H1 (cell line): ENCODE measurements around the gene GP9. TPM values are rescaled to one million over a fixed set of nuclear protein-coding genes. Genes with fewer than 3 reads are reported as not detected.

ENCODE experiments used
- CTCF ChIA-PET: fragments of 300-600 bp; sonication (Branson Sonifier 250); formaldehyde crosslinking; loops from one replicate; lab custom pipeline; 2021; ENCODE audit not compliant: partially characterized antibody; lab: Charles Lee
- POLR2A ChIA-PET: fragments of 300-600 bp; sonication (Branson Sonifier 250); formaldehyde crosslinking; loops from one replicate; lab custom pipeline; 2021; ENCODE audit warnings: inconsistent platforms; ENCODE audit not compliant: partially characterized antibody; lab: Charles Lee
- DNase-seq, 2 experiments: peaks; one replicate each; pipeline versions ENCODE4 v3.0.0 to v3.0.0-alpha.2; 2010 to 2022; ENCODE audit warnings: low spot score in 2 of 2, low read depth in 1 of 2, mixed read lengths in 1 of 2
- FAIRE-seq: peaks from 2 replicates; lab custom pipeline; 2011; peaks lifted over from hg19 to GRCh38; lab: Jason Lieb, UNC
- H2AFZ ChIP-seq: 2 replicates; pipeline ENCODE4 v1.8.1; 2012; ENCODE audit warnings: low read length, inconsistent platforms
- H2AK5ac ChIP-seq: 2 replicates; pipeline ENCODE4 v1.6.1; 2013; ENCODE audit warnings: low read depth, low read length
- H2BK120ac ChIP-seq: replicated peaks from 2 replicates; pipeline ENCODE3; 2013; ENCODE audit warnings: low read depth, low read length, inconsistent platforms
- H2BK12ac ChIP-seq: 2 replicates; pipeline ENCODE4 v1.6.1; 2013; ENCODE audit warnings: low read depth, low read length
- H2BK15ac ChIP-seq: 2 replicates; pipeline ENCODE4 v1.6.1; 2013; ENCODE audit warnings: low read length
- H2BK20ac ChIP-seq: 2 replicates; pipeline ENCODE4 v1.6.1; 2013; ENCODE audit warnings: low read length
- H2BK5ac ChIP-seq: 2 replicates; pipeline ENCODE4 v1.6.1; 2013; ENCODE audit warnings: low read depth, low read length
- H3K14ac ChIP-seq: 2 replicates; pipeline ENCODE4 v1.6.1; 2013; ENCODE audit warnings: inconsistent platforms; ENCODE audit not compliant: insufficient read length
- H3K18ac ChIP-seq: 2 replicates; pipeline ENCODE4 v1.6.1; 2013; ENCODE audit warnings: low read length; ENCODE audit errors: extremely low read depth
- H3K23ac ChIP-seq: 2 replicates; pipeline ENCODE4 v1.6.1; 2013; ENCODE audit warnings: inconsistent platforms; ENCODE audit not compliant: insufficient read length
- H3K23me2 ChIP-seq: 2 replicates; pipeline ENCODE4 v1.6.1; 2013; ENCODE audit warnings: low read depth, low read length
- H3K27ac ChIP-seq: 2 replicates; pipeline ENCODE4 v1.6.1; 2011; ENCODE audit warnings: low read depth, low read length, inconsistent platforms
- H3K27me3 ChIP-seq, 4 experiments: replicated peaks in 1 of 4; 1 replicate in 1 of 4; 2 replicates in 3 of 4; pipeline versions ENCODE4 v1.6.1 to v1.8.1; 2011 to 2013; ENCODE audit warnings: low read length in 3 of 4, mild to moderate bottlenecking in 3 of 4, inconsistent platforms in 2 of 4, mixed read lengths in 2 of 4, moderate library complexity in 1 of 4; ENCODE audit not compliant: control insufficient read depth in 3 of 4, insufficient read depth in 3 of 4; ENCODE audit errors: extremely low read depth in 1 of 4
- H3K36me3 ChIP-seq, 4 experiments: 2 replicates each; pipeline versions ENCODE4 v1.6.1 to v1.8.1; 2011 to 2013; ENCODE audit warnings: mild to moderate bottlenecking in 4 of 4, low read length in 3 of 4, moderate library complexity in 2 of 4, control low read depth in 1 of 4, inconsistent platforms in 1 of 4; ENCODE audit not compliant: insufficient read depth in 4 of 4, control insufficient read depth in 2 of 4
- H3K4ac ChIP-seq: replicated peaks from 2 replicates; pipeline ENCODE3; 2013; ENCODE audit warnings: low read length, low read depth, mixed read lengths, inconsistent platforms; ENCODE audit not compliant: insufficient read length
- H3K4me1 ChIP-seq, 4 experiments: replicated peaks in 1 of 4; 1 replicate in 1 of 4; 2 replicates in 3 of 4; pipeline versions ENCODE4 v1.6.1 to v1.8.1; 2011 to 2013; ENCODE audit warnings: low read length in 3 of 4, inconsistent platforms in 2 of 4, mixed read lengths in 1 of 4; ENCODE audit not compliant: insufficient read depth in 4 of 4, control insufficient read depth in 3 of 4
- H3K4me2 ChIP-seq, 2 experiments: 2 replicates each; pipeline versions ENCODE4 v1.6.1 to v1.8.1; 2011 to 2013; ENCODE audit warnings: low read depth in 2 of 2, low read length in 2 of 2, control low read depth in 1 of 2, inconsistent platforms in 1 of 2, mild to moderate bottlenecking in 1 of 2; ENCODE audit not compliant: insufficient read depth in 1 of 2
- H3K4me3 ChIP-seq, 4 experiments: fragments of 200-600, 300-600 bp in 1 of 4; sonication (generic), shearing (Covaris generic), sonication (Bioruptor Twin) in 1 of 4; 2 replicates each; pipeline versions ENCODE4 v1.5.1 to v1.8.1; 2011 to 2016; ENCODE audit warnings: low read length in 4 of 4, low read depth in 3 of 4, control low read depth in 2 of 4, inconsistent platforms in 2 of 4, mild to moderate bottlenecking in 2 of 4, mixed read lengths in 1 of 4, moderate library complexity in 1 of 4; ENCODE audit not compliant: insufficient read depth in 2 of 4; ENCODE audit errors: extremely low read depth in 1 of 4
- H3K56ac ChIP-seq: replicated peaks from 2 replicates; pipeline ENCODE3; 2013; ENCODE audit warnings: low read depth, mild to moderate bottlenecking, mixed read lengths, low read length, inconsistent platforms; ENCODE audit not compliant: insufficient read length
- H3K79me1 ChIP-seq: 2 replicates; pipeline ENCODE4 v1.6.1; 2013; ENCODE audit warnings: low read depth, low read length, control low read depth
- H3K79me2 ChIP-seq, 2 experiments: 2 replicates each; pipeline versions ENCODE4 v1.6.1 to v1.8.1; 2012 to 2013; ENCODE audit warnings: low read length in 2 of 2, mild to moderate bottlenecking in 2 of 2, inconsistent platforms in 1 of 2; ENCODE audit not compliant: insufficient read depth in 2 of 2, control insufficient read depth in 1 of 2
- H3K9ac ChIP-seq, 4 experiments: replicated peaks in 1 of 4; 1 replicate in 1 of 4; 2 replicates in 3 of 4; pipeline versions ENCODE4 v1.6.1 to v1.8.1; 2011 to 2013; ENCODE audit warnings: low read depth in 3 of 4, low read length in 3 of 4, control low read depth in 2 of 4, mild to moderate bottlenecking in 2 of 4, moderate library complexity in 2 of 4, inconsistent platforms in 1 of 4; ENCODE audit errors: extremely low read depth in 1 of 4
- H3K9me3 ChIP-seq, 2 experiments: 2 replicates each; pipeline versions ENCODE4 v1.6.1 to v1.8.1; 2012 to 2013; ENCODE audit warnings: mild to moderate bottlenecking in 2 of 2, moderate library complexity in 2 of 2, control low read depth in 1 of 2, inconsistent platforms in 1 of 2, low read depth in 1 of 2, low read length in 1 of 2, mixed read lengths in 1 of 2; ENCODE audit not compliant: insufficient read depth in 2 of 2
- H4K20me1 ChIP-seq, 2 experiments: replicated peaks in 1 of 2; 2 replicates each; pipeline versions ENCODE3 to v1.8.1; 2011 to 2013; ENCODE audit warnings: inconsistent platforms in 2 of 2, low read length in 2 of 2, mild to moderate bottlenecking in 1 of 2; ENCODE audit not compliant: insufficient read depth in 2 of 2, control insufficient read depth in 1 of 2
- H4K5ac ChIP-seq: 2 replicates; pipeline ENCODE4 v1.6.1; 2013; ENCODE audit warnings: low read length, low read depth, mixed read lengths, inconsistent platforms; ENCODE audit not compliant: insufficient read length
- H4K8ac ChIP-seq: 2 replicates; pipeline ENCODE4 v1.8.0; 2013; ENCODE audit warnings: mild to moderate bottlenecking, moderate library complexity, low read length, inconsistent platforms; ENCODE audit not compliant: insufficient read depth; ENCODE audit errors: extremely low read depth
- H4K91ac ChIP-seq: replicated peaks from 2 replicates; pipeline ENCODE3; 2013; ENCODE audit warnings: low read length, mixed read lengths, inconsistent platforms; ENCODE audit not compliant: insufficient read length
- CHD2 ChIP-seq: IDR thresholded peaks from 2 replicates; pipeline ENCODE4 v1.6.1; 2012; ENCODE audit warnings: low read length, improper control_type of control experiment
- GTF2F1 ChIP-seq: IDR thresholded peaks from 2 replicates; pipeline ENCODE4 v1.6.1; 2012; ENCODE audit warnings: low read depth, low read length, improper control_type of control experiment, borderline replicate concordance
- PHF8 ChIP-seq: fragments of 200-600 bp; sonication (generic); conservative IDR thresholded peaks from 2 replicates; pipeline ENCODE4 v1.7.1; 2012; ENCODE audit warnings: low read depth, mild to moderate bottlenecking, inconsistent platforms, low read length, moderate library complexity
- RNF2 ChIP-seq: fragments of 200-900, 300-1000 bp; sonication (generic); IDR thresholded peaks from 2 replicates; pipeline ENCODE4 v1.7.1; 2016; ENCODE audit warnings: borderline replicate concordance, low read depth, mild to moderate bottlenecking, antibody characterized with exemption, low read length; ENCODE audit not compliant: poor library complexity, severe bottlenecking; ENCODE audit errors: missing control alignments
- SIX5 ChIP-seq: IDR thresholded peaks from 2 replicates; pipeline ENCODE4 v1.6.1; 2011; ENCODE audit warnings: mild to moderate bottlenecking, low read depth, low read length
- SP1 ChIP-seq: IDR thresholded peaks from 2 replicates; pipeline ENCODE4 v1.6.1; 2011; ENCODE audit warnings: low read depth, low read length
- TAF7 ChIP-seq: optimal IDR thresholded peaks from 2 replicates; pipeline ENCODE3; 2011; ENCODE audit warnings: low read depth, mild to moderate bottlenecking, inconsistent platforms, low read length, moderate library complexity, borderline replicate concordance
- TCF12 ChIP-seq: IDR thresholded peaks from 2 replicates; pipeline ENCODE4 v1.6.1; 2011; ENCODE audit warnings: low read depth, mild to moderate bottlenecking, low read length
- WGBS, 2 experiments: shearing (Covaris generic) in 1 of 2; methylation state at CpG; one replicate each; pipeline versions ENCODE4 v1.1.6 to v1.1.7; 2013 to 2015; ENCODE audit warnings: low lambda C conversion rate in 2 of 2, mixed read lengths in 2 of 2, inconsistent platforms in 1 of 2, low coverage in 1 of 2, missing lambda C conversion rate in 1 of 2; ENCODE audit not compliant: insufficient replicate concordance in 2 of 2, insufficient coverage in 1 of 2, insufficient read length in 1 of 2; ENCODE audit errors: extremely low coverage in 1 of 2, missing lambda C conversion rate in 1 of 2; 5-methylcytosine and 5-hydroxymethylcytosine counted together
- polyA plus RNA-seq, 7 experiments: library from polyadenylated mRNA; depleted of rRNA in 3 of 7; stranded (reverse) in 5 of 7; unstranded in 2 of 7; fragments of >200 nt in 5 of 7; fragments of 200-250 nt in 2 of 7; gene quantifications; 1 replicate in 5 of 7; 2 replicates in 1 of 7; 4 replicates in 1 of 7; pipeline versions ENCODE4 v1.2.1 to v1.2.3, GENCODE V29; 2011 to 2013; ENCODE audit warnings: missing spikeins in 2 of 7, mixed read lengths in 2 of 7
- total RNA-seq: library from RNA; stranded (reverse); fragmentation: NEBNext Ultra II Directional; extraction: Animal tissue kit (Norgen Biotek cat#: 25700); gene quantifications from 2 replicates; pipeline ENCODE4 v1.2.1, GENCODE V29; 2021

The GP9 gene
- total and polyA plus RNA-seq, 2 of the 8 experiments (the other 6 are each of a cell fraction or from before 2014, with no cell fraction given): not detected

- H3K9ac ChIP-seq: no peak overlapping the region
- WGBS, 2 experiments: 87% methylated on average over 6 of the region's 6 CpGs; no CpG with 5 or more reads in 1 of the 2 experiments
- no peak overlapping the region for H3K27ac ChIP-seq
- H2AFZ ChIP-seq: no peak overlapping the region
- H2BK120ac ChIP-seq: no peak overlapping the region
- H2BK12ac ChIP-seq: no peak overlapping the region
- H4K5ac ChIP-seq: no peak overlapping the region
- H4K91ac ChIP-seq: no peak overlapping the region
- H3K4me2 ChIP-seq: no peak overlapping the region
- no peaks in the 10 kb centered on the region for H3K79me1 ChIP-seq
- ChIA-PET CTCF (interaction anchor here (0.6 to 10.0 kb wide), 5 partner anchors 12 to 51 kb away, joined by 3 to 58 read pairs (median 3); no protein-coding TSS in a partner anchor), POLR2A (interaction anchor here (1.4 to 1.7 kb wide), 2 partner anchors 11 to 51 kb away, joined by 3 to 7 read pairs; no protein-coding TSS in a partner anchor)
- no peak overlapping the region for H2BK15ac ChIP-seq
- no peaks in the 10 kb centered on the region for H3K36me3 ChIP-seq
- no peak overlapping the region for H2BK20ac ChIP-seq
- H3K4me1 ChIP-seq: peaks cover 0 to 2% (median 0%) of the 10 kb centered on the region in 4 experiments; a peak in 1 of 7 replicates
- no peak overlapping the region for H3K56ac ChIP-seq
- H3K14ac ChIP-seq: no peak overlapping the region
- H3K79me2 ChIP-seq: no peaks in the 10 kb centered on the region
- no peak overlapping the region for H2AK5ac ChIP-seq
- FAIRE-seq (no peak), DNase-seq (no peak)
- no peaks in the 10 kb centered on the region for H3K23me2 ChIP-seq
- H3K18ac ChIP-seq: no peak overlapping the region
- no peak overlapping the region for H3K4ac ChIP-seq
- H3K27me3 ChIP-seq: peaks cover 0 to 14% (median 9%) of the 10 kb centered on the region in 4 experiments; a peak in 6 of 7 replicates
- no peaks in the 10 kb centered on the region for H3K9me3 ChIP-seq
- H4K8ac ChIP-seq: no peak overlapping the region
- no peak overlapping the region for H3K23ac ChIP-seq
- H4K20me1 ChIP-seq: no peaks in the 10 kb centered on the region
- H2BK5ac ChIP-seq: no peak overlapping the region
- TF ChIP-seq TAF7: no peak
- no peak for TF ChIP-seq PHF8
- TF ChIP-seq SP1: no peak
- no peak for TF ChIP-seq CHD2
- no peak for TF ChIP-seq TCF12
- no peak for TF ChIP-seq GTF2F1
- TF ChIP-seq RNF2: no peak
- no peak for TF ChIP-seq SIX5
- TF ChIP-seq, all 59 proteins: peak for 0
- no peak overlapping the region for H3K4me3 ChIP-seq
Measured at GRCh38 chr3:129021140-129021551, 39.4 kb upstream of the GP9 start.
